ENCODE measurements around the gene SLC7A5.
"Not testable (repeated sequence)": the region's sequence is repeated elsewhere in the genome, so short reads cannot be mapped to it uniquely, and the experiment has no call there.

SLC7A5 gene

DNA sequence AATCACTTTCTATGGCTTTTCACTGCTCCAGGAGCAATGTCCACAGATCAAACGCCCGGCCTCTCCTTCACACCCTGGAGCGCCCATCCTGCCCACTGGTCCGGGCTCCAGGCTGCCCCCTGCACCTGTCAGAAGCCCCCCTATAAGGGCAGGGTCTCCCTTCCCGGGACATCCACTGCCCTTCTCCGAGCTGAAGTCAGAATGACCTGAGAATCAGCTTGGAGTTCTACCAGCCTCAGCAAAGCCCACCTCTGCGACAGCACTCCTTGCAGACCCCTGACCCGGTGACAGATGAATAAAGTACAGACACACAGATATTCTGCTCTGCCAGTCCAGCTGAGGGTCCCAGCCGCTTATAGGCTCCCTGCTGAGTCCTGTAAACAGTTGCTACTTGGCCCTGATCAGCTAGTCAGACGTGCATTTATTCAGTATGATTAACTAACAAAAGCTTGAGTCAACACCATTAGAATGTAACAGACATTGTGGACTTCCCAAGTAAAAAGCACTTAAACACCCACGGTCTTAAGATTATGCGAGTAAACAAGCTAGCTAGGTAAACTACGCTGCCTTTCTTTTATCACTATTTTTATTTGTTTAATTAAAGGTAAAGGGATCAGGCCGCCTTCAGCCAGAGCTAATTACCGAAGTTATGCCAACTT lies 4.8 kb downstream of the SLC7A5 start:
- H3K27me3 ChIP-seq (ENCODE audit: insufficient read depth, poor library complexity, severe bottlenecking), result no peaks in the 10 kb centered on the region
- H3K4me3 ChIP-seq (ENCODE audit: severe bottlenecking), result peak overlapping the region; percentile 99

DNA sequence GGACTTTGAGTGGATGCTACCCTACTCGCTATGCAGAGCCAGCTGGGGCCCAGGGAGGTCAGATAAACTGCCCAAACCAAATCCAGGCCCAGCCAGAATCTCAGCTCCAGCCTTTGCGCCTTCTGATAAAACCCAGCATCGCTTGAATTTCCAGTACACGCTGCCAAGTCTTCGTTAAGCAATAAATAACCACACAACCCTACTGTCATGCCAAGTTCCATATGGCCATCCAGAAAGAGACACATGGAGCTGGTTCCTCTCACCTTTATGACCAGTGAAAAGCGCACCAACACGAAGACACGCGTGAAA lies 6.0 kb downstream of the SLC7A5 start:
- Histone ChIP-seq H3K27ac (ENCODE audit: poor library complexity, severe bottlenecking) (peak overlapping the region; percentile 98), H3K4me3 (ENCODE audit: severe bottlenecking) (peak overlapping the region; percentile 99), H3K36me3 (ENCODE audit: low read depth) (peaks cover 100% of the 10 kb centered on the region), H3K4me1 (ENCODE audit: insufficient read depth, poor library complexity, severe bottlenecking) (peaks cover 44% of the 10 kb centered on the region)
- not testable (repeated sequence) for H3K27me3 ChIP-seq (ENCODE audit: insufficient read depth, poor library complexity, severe bottlenecking); H3K9me3 ChIP-seq (ENCODE audit: severe bottlenecking); DNase-seq (ENCODE audit: low spot score); ATAC-seq (ENCODE audit: low read depth)

More for the DNA sequence above, 4.8 kb downstream of the SLC7A5 start:
- DNase-seq (ENCODE audit: low spot score), result no peak
- Histone ChIP-seq H3K9me3 (ENCODE audit: severe bottlenecking) (no peaks in the 10 kb centered on the region), H3K4me1 (ENCODE audit: insufficient read depth, poor library complexity, severe bottlenecking) (peaks cover 32% of the 10 kb centered on the region), H3K36me3 (ENCODE audit: low read depth) (peaks cover 97% of the 10 kb centered on the region), H3K27ac (ENCODE audit: poor library complexity, severe bottlenecking) (peak overlapping the region; percentile 98)
- no peak for ATAC-seq (ENCODE audit: low read depth)
- TF ChIP-seq, protein P1, sequence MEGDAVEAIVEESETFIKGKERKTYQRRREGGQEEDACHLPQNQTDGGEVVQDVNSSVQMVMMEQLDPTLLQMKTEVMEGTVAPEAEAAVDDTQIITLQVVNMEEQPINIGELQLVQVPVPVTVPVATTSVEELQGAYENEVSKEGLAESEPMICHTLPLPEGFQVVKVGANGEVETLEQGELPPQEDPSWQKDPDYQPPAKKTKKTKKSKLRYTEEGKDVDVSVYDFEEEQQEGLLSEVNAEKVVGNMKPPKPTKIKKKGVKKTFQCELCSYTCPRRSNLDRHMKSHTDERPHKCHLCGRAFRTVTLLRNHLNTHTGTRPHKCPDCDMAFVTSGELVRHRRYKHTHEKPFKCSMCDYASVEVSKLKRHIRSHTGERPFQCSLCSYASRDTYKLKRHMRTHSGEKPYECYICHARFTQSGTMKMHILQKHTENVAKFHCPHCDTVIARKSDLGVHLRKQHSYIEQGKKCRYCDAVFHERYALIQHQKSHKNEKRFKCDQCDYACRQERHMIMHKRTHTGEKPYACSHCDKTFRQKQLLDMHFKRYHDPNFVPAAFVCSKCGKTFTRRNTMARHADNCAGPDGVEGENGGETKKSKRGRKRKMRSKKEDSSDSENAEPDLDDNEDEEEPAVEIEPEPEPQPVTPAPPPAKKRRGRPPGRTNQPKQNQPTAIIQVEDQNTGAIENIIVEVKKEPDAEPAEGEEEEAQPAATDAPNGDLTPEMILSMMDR (IDR thresholded peaks at IDR 0.05; ENCODE audit: poor library complexity, severe bottlenecking), result no peak

DNA sequence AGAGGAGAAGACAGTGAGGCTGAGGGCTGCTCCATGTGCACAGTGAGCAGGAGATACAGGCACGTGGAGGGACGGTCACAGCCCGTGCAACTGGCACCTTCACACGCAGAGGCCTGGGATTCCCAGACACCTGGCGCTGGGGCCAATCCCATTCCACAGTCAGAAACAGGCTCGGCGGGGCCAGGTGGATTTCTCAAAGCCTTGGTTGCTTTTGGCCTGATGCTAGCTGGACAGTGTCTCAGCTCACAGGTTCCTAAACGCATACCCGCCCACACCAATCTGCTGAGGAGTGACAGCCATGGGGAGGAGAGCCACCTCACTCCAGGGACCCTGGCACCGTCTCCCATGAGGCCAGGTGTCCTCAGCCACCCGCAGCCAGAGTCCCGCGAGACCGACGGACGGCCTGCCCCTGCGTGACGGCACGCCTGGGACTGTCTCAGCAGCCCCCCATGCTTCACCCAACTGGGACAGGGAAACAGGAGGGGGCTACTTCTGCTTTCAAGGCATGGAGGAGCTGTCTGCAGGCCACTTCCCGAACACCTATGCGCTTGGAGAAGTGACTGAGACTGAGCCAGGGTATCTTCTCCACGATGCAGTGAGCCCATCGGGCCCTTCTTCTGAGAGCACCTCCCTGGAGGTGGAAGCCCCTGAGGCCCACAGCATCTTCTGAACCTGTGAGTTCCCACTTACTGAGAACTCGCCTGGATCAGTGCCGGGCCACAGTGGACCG lies 6.5 kb downstream of the SLC7A5 start:
- peaks cover 100% of the 10 kb centered on the region for H3K36me3 ChIP-seq (ENCODE audit: low read depth)
- peak overlapping the region; percentile 98 for H3K27ac ChIP-seq (ENCODE audit: poor library complexity, severe bottlenecking)
- peak overlapping the region; percentile 99 for H3K4me3 ChIP-seq (ENCODE audit: severe bottlenecking)
- DNase-seq (ENCODE audit: low spot score); H3K27me3 ChIP-seq (ENCODE audit: insufficient read depth, poor library complexity, severe bottlenecking); ATAC-seq (ENCODE audit: low read depth); H3K9me3 ChIP-seq (ENCODE audit: severe bottlenecking): not testable (repeated sequence)
- peaks cover 49% of the 10 kb centered on the region for H3K4me1 ChIP-seq (ENCODE audit: insufficient read depth, poor library complexity, severe bottlenecking)

DNA sequence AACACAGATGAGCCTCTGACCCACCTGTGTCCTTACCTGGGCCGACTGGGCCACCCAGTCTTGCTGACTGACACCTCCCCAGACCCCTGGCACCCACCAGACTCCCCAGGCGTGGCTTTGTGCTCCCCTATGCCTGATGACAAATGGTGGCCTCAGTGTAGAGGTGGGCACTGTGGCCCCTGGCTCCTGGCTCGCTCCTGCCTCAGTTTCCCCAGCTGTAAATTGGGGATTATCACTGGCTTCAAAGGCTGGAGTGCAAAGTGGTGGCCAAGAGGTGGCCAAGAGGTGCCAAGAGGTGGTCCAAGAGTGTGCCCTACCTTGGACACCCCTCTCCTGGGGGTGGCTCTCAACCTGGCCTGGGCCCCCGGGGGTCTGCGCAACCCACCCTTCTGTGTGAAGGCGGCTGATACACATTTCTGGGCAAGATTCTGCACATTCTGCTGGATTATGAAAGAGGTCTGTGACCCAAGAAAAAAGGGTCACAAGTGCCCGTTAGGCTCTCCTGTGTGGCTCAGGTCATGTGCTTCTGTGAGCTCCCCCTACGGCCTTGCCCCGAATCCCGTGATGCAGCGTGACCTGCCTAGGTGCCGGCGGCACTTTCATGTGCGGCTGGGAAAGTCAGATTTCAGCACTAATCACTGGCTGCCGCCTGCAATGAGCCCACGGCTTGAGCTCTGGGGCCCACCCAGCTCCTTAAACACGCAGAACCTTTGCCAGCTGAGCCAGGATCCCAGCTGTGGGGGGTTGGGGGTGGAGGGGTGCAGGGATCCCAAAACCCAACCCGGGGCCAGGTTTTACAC lies 7.8 kb downstream of the SLC7A5 start:
- Histone ChIP-seq H3K4me3 (ENCODE audit: severe bottlenecking) (peak overlapping the region; percentile 99), H3K4me1 (ENCODE audit: insufficient read depth, poor library complexity, severe bottlenecking) (peaks cover 58% of the 10 kb centered on the region), H3K27ac (ENCODE audit: poor library complexity, severe bottlenecking) (peak overlapping the region; percentile 98), H3K36me3 (ENCODE audit: low read depth) (peaks cover 100% of the 10 kb centered on the region)
- ATAC-seq (ENCODE audit: low read depth); H3K9me3 ChIP-seq (ENCODE audit: severe bottlenecking); DNase-seq (ENCODE audit: low spot score); H3K27me3 ChIP-seq (ENCODE audit: insufficient read depth, poor library complexity, severe bottlenecking): not testable (repeated sequence)

DNA sequence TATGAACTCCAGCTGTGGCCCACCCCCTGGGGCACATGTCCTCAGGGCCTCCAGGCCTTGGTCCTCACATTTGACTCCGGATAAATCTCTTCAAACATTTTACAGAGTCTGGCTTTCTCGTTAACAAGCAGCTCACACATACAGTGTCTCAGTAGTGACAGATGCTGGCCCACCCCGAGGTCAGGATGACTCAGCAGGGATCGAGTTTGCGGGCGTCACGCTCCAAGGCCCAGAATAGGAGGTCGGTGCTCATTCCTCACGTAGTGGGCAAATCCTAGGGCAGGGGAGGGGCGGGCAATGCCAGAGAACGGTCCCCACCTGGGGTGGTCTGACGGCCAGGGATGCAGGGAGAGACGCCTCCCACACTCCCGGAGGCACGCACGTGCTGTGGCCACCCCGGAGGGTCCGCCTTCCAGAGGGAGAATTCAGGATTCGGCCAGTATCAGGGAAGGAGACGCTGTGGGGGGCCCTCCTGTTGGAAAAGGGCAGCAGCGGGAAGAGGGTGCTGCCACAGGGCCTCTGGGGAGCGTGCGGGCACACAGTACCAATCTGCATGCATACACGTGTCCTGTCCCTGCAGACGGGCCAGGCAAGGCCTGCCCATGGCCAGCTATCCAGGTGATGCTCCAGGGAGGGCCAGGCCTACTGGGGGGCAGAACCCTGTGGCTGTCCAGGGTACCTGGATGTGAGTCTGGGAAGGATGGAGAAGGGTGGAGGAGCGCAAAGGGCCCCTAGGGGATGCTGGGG lies 8.6 kb downstream of the SLC7A5 start:
- H3K27me3 ChIP-seq (ENCODE audit: insufficient read depth, poor library complexity, severe bottlenecking), result no peaks in the 10 kb centered on the region
- peak; percentile 79 for DNase-seq (ENCODE audit: low spot score)
- peak overlapping the region; percentile 99 for H3K4me3 ChIP-seq (ENCODE audit: severe bottlenecking)
- peaks cover 65% of the 10 kb centered on the region for H3K4me1 ChIP-seq (ENCODE audit: insufficient read depth, poor library complexity, severe bottlenecking)
- H3K36me3 ChIP-seq (ENCODE audit: low read depth), result peaks cover 100% of the 10 kb centered on the region
- peak overlapping the region; percentile 98 for H3K27ac ChIP-seq (ENCODE audit: poor library complexity, severe bottlenecking)
- ATAC-seq (ENCODE audit: low read depth), result peak; percentile 37
- H3K9me3 ChIP-seq (ENCODE audit: severe bottlenecking), result no peaks in the 10 kb centered on the region
- TF ChIP-seq, protein P1 (IDR thresholded peaks at IDR 0.05; ENCODE audit: poor library complexity, severe bottlenecking), result no peak

DNA sequence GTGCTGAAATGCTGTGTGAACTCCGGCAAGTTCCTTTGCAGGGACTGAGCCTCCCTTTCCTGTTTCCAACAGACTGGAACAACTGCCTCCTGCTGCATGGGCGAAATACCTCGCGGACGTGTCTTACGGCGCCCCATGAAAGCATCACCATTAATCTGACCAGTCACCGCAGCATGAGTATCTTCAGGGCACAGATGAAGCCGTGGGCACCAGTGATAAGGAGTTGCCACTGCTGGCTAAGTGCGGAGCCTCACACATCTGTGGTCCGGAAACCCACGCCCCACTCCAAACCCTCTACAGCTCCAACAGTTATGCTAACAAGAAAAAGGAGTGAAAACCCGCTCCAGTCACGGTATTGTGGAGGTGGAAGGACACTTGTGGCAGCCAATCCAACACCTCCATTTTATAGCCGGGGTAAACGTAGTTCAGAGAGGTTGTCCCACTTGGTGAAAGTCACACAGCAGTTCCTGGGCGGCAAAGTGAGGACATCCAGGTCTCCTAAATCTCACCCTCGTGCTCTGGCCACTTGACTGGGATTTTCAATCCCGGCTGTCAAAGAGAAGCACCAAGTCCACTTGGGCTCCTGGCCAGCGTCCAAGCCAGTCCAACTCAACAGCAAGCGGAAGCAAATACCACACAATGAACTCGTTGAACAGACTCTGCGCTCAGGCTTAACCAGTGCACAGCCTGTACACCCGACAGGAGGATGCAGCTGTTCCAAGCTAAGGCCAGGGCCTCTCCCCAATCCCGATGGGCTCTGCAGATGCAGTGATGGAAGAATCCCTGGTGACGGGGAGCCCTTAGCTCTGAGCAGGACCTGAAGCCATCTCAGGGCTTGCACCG lies 10.9 kb downstream of the SLC7A5 start:
- not testable (repeated sequence) for DNase-seq (ENCODE audit: low spot score); ATAC-seq (ENCODE audit: low read depth); H3K9me3 ChIP-seq (ENCODE audit: severe bottlenecking); H3K27me3 ChIP-seq (ENCODE audit: insufficient read depth, poor library complexity, severe bottlenecking)
- Histone ChIP-seq H3K36me3 (ENCODE audit: low read depth) (peaks cover 93% of the 10 kb centered on the region), H3K4me3 (ENCODE audit: severe bottlenecking) (peak overlapping the region; percentile 99), H3K4me1 (ENCODE audit: insufficient read depth, poor library complexity, severe bottlenecking) (peaks cover 69% of the 10 kb centered on the region), H3K27ac (ENCODE audit: poor library complexity, severe bottlenecking) (peak overlapping the region; percentile 98)
